PC-3 (cell line): ENCODE data around the gene ZFPM1. TPM values are rescaled to one million over a fixed set of nuclear protein-coding genes. Genes with fewer than 3 reads are reported as not detected.

ENCODE experiments used
- ATAC-seq: fragments of 200-7000 bp; cut with Tn5 transposase; 2 replicates; pipeline ENCODE4 v1.9.1; 2020; ENCODE audit warnings: mild to moderate bottlenecking, moderate library complexity
- BruUV-seq: library from RNA; stranded (reverse); fragments of 400-500 nt; replicated peaks from 2 replicates; lab custom pipeline; 2021; lab: Mats Ljungman, UMichigan
- CTCF ChIA-PET: fragments of 300-600 bp; sonication (Branson Sonifier 250); formaldehyde crosslinking; loops from one replicate; lab custom pipeline; 2022; ENCODE audit warnings: antibody characterized with exemption; lab: Charles Lee
- POLR2A ChIA-PET: fragments of 300-600 bp; sonication (Branson Sonifier 250); formaldehyde crosslinking; loops from one replicate; lab custom pipeline; 2022; ENCODE audit warnings: antibody characterized with exemption; ENCODE audit not compliant: unreplicated experiment; lab: Charles Lee
- DNase-seq: peaks from one replicate; pipeline ENCODE4 v3.0.0-alpha.2; 2015
- H2AFZ ChIP-seq: fragments of 300-600 bp; sonication (generic); 2 replicates; pipeline ENCODE4 v1.6.0; 2016; ENCODE audit warnings: antibody characterized with exemption, low read length
- H3F3A ChIP-seq: fragments of 300-600 bp; sonication (generic); one replicate; pipeline ENCODE4 v1.6.0; 2017; ENCODE audit warnings: antibody characterized with exemption, low read length, control low read depth, mild to moderate bottlenecking; ENCODE audit not compliant: unreplicated experiment
- H3K27ac ChIP-seq: fragments of 300-600 bp; sonication (generic); 2 replicates; pipeline ENCODE4 v1.5.1; 2016; ENCODE audit warnings: mild to moderate bottlenecking, low read length
- H3K27me3 ChIP-seq: fragments of 300-600 bp; sonication (generic); 2 replicates; pipeline ENCODE4 v1.6.1; 2016; ENCODE audit warnings: low read length, mixed read lengths
- H3K36me3 ChIP-seq: fragments of 300-600 bp; sonication (generic); 2 replicates; pipeline ENCODE4 v1.6.1; 2016; ENCODE audit warnings: low read depth, mixed run types, low read length, mixed read lengths
- H3K4me1 ChIP-seq: fragments of 300-600 bp; sonication (generic); 2 replicates; pipeline ENCODE4 v1.5.1; 2016; ENCODE audit warnings: low read length; ENCODE audit not compliant: insufficient read depth
- H3K4me2 ChIP-seq: fragments of 300-600 bp; sonication (generic); 2 replicates; pipeline ENCODE4 v1.6.0; 2016; ENCODE audit warnings: low read length
- H3K4me3 ChIP-seq: fragments of 300-600 bp; sonication (generic); 2 replicates; pipeline ENCODE4 v1.5.1; 2016; ENCODE audit warnings: mild to moderate bottlenecking, low read length, mixed read lengths
- H3K79me2 ChIP-seq: fragments of 300-600 bp; sonication (generic); 2 replicates; pipeline ENCODE4 v1.6.1; 2017; ENCODE audit warnings: low read length, mixed read lengths
- H3K9ac ChIP-seq: fragments of 300-600 bp; sonication (generic); 2 replicates; pipeline ENCODE4 v1.6.0; 2016; ENCODE audit warnings: mild to moderate bottlenecking, low read length
- H3K9me2 ChIP-seq: fragments of 300-600 bp; sonication (generic); replicated peaks from 2 replicates; pipeline ENCODE4 v1.6.1; 2016; ENCODE audit warnings: mixed run types, low read length, mixed read lengths
- H3K9me3 ChIP-seq: fragments of 300-600 bp; sonication (generic); 2 replicates; pipeline ENCODE4 v1.6.1; 2016; ENCODE audit warnings: low read length, mixed read lengths
- H4K20me1 ChIP-seq: fragments of 300-600 bp; sonication (generic); 2 replicates; pipeline ENCODE4 v1.6.1; 2016; ENCODE audit warnings: low read length, mixed read lengths
- CTCF ChIP-seq: fragments of 300-600 bp; sonication (generic); conservative IDR thresholded peaks from 2 replicates; pipeline ENCODE4 v1.5.1; 2017; ENCODE audit warnings: antibody characterized with exemption, low read depth, mild to moderate bottlenecking, low read length
- EZH2 ChIP-seq: fragments of 300-600 bp; sonication (generic); IDR thresholded peaks from one replicate; pipeline ENCODE4 v1.6.1; 2017; ENCODE audit warnings: antibody characterized with exemption, mild to moderate bottlenecking, low read length; ENCODE audit not compliant: unreplicated experiment
- EZH2phosphoT487 ChIP-seq: fragments of 300-600 bp; sonication (generic); IDR thresholded peaks from 2 replicates; pipeline ENCODE4 v1.6.1; 2018; ENCODE audit warnings: mild to moderate bottlenecking, antibody characterized with exemption, low read length, borderline replicate concordance
- intact Hi-C: fragments of 100-400 bp; cut with micrococcal nuclease; formaldehyde crosslinking; loops from 2 replicates; pipeline ENCODE4 v1.9.0; 2023
- total RNA-seq: library from RNA; depleted of rRNA; stranded (reverse); fragments of >200 nt; gene quantifications from 2 replicates; pipeline ENCODE4 v1.2.3, GENCODE V29; 2014

ZFPM1 gene
- total RNA-seq, 1 experiment from 2014 or later = 4.6 TPM

DNA sequence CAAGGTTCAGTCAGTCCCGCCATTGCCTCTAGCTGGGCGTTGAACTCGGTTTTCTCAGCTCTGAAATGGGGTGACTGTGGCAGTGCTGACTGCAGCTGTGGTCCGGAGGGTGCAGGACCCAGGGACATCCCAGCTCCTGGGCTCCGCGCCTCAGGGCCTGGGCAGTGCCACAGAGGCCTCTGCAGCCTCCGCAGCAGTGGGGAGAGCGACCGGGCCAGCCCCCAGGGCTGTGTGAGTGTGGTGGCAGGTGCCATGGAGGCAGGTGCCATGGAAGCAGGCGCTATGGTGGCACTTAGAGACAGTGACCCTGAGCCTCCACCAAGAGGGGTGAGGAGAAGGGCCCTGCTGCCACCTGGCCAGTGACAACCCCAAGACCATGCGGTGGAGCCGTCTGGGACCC is 39.4 kb upstream of the ZFPM1 start:
- BruUV-seq = no TSS peak
- ChIA-PET CTCF (no interaction called here), POLR2A (no interaction called here)
- DNase-seq = no peak
- ATAC-seq = no peak
- intact Hi-C loops = no loop called here
- Histone ChIP-seq H4K20me1 (no peaks in the 10 kb centered on the region), H3F3A (no peaks in the 10 kb centered on the region), H3K9me3 (no peaks in the 10 kb centered on the region), H3K9me2 (no peaks in the 10 kb centered on the region), H3K4me1 (no peaks in the 10 kb centered on the region), H3K4me2 (no peak overlapping the region), H3K27me3 (no peaks in the 10 kb centered on the region), H3K79me2 (no peaks in the 10 kb centered on the region), H3K36me3 (no peaks in the 10 kb centered on the region), H2AFZ (no peak overlapping the region), H3K4me3 (no peak overlapping the region), H3K27ac (no peak overlapping the region), H3K9ac (no peak overlapping the region)
- TF ChIP-seq CTCF = no peak
- TF ChIP-seq EZH2 = no peak
- TF ChIP-seq EZH2phosphoT487 = no peak

GRCh38 chr16:88414521-88415380 is 38.3 kb upstream of the ZFPM1 start:
- no peak for TF ChIP-seq EZH2phosphoT487
- TF ChIP-seq CTCF = no peak
- no peak for TF ChIP-seq EZH2
- no peaks in the 10 kb centered on the region for H3K79me2 ChIP-seq
- no peaks in the 10 kb centered on the region for H3K4me1 ChIP-seq
- no peak overlapping the region for H2AFZ ChIP-seq
- H3K9me3 ChIP-seq = no peaks in the 10 kb centered on the region
- no peaks in the 10 kb centered on the region for H3K27me3 ChIP-seq
- no peak overlapping the region for H3K27ac ChIP-seq
- H3F3A ChIP-seq = no peaks in the 10 kb centered on the region
- no peaks in the 10 kb centered on the region for H3K9me2 ChIP-seq
- no peaks in the 10 kb centered on the region for H4K20me1 ChIP-seq
- intact Hi-C loops = no loop called here
- no peak overlapping the region for H3K4me3 ChIP-seq
- no peaks in the 10 kb centered on the region for H3K36me3 ChIP-seq
- POLR2A ChIA-PET = no interaction called here
- no peak overlapping the region for H3K4me2 ChIP-seq
- DNase-seq = no peak
- H3K9ac ChIP-seq = no peak overlapping the region
- BruUV-seq = no TSS peak
- CTCF ChIA-PET = no interaction called here
- no peak for ATAC-seq

DNA sequence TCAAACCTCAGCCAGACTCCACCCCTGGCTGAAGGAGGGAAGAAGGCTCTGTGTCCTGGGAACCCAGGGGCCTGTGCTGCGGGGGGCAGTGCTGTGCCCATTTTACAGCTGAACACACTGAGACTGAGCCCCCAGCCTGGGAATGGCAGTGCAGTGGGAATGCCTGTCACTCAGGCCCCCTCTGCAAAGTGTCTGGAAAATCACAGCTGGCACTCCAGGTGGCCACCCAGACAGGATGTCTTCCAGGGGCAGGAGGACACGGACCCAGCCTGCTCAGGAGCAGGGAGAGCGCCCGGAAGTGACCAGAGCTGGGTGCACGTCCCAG is 37.7 kb upstream of the ZFPM1 start:
- Histone ChIP-seq H3K9me2 (no peaks in the 10 kb centered on the region), H3K9ac (no peak overlapping the region), H3K27ac (no peak overlapping the region), H3K4me1 (no peaks in the 10 kb centered on the region), H4K20me1 (no peaks in the 10 kb centered on the region), H3K36me3 (no peaks in the 10 kb centered on the region), H2AFZ (no peak overlapping the region), H3K9me3 (no peaks in the 10 kb centered on the region), H3K4me3 (no peak overlapping the region), H3K4me2 (no peak overlapping the region), H3K27me3 (no peaks in the 10 kb centered on the region), H3F3A (no peaks in the 10 kb centered on the region), H3K79me2 (no peaks in the 10 kb centered on the region)
- ATAC-seq (no peak), DNase-seq (no peak)
- intact Hi-C loops = no loop called here
- POLR2A ChIA-PET = no interaction called here
- BruUV-seq = no TSS peak
- TF ChIP-seq CTCF (no peak), EZH2 (no peak), EZH2phosphoT487 (no peak)
- CTCF ChIA-PET = no interaction called here
